Tibial nerve (tissue), 4 donors: Measurements from ENCODE around the gene FGD6. TPM values are rescaled to one million over a fixed set of nuclear protein-coding genes. Genes with fewer than 3 reads are reported as not detected.

Experiments used
- DNase-seq, 2 donors: peaks; one replicate each; pipeline ENCODE4 v3.0.0-alpha.2; 2019; ENCODE audit warnings: low spot score in 2 of 2
- H3K27ac ChIP-seq, 4 donors: fragments of 200-600 bp; sonication (generic) in 3 of 4; one replicate each; pipeline ENCODE4 v1.5.1; 2017 to 2019; ENCODE audit warnings: mild to moderate bottlenecking in 1 of 4
- H3K27me3 ChIP-seq, 2 donors: fragments of 200-600 bp; sonication (generic) in 1 of 2; one replicate each; pipeline versions ENCODE4 v1.5.1 to v1.6.0; 2017 to 2019
- H3K36me3 ChIP-seq, 3 donors: fragments of 200-600 bp; sonication (generic); one replicate each; pipeline ENCODE4 v1.5.1; 2018 to 2019
- H3K4me1 ChIP-seq, 4 donors: fragments of 200-600 bp; sonication (generic) in 3 of 4; one replicate each; pipeline ENCODE4 v1.5.1; 2017 to 2019
- H3K4me3 ChIP-seq, 4 donors: fragments of 200-600 bp; sonication (generic) in 3 of 4; one replicate each; pipeline ENCODE4 v1.5.1; 2017 to 2019; ENCODE audit warnings: mild to moderate bottlenecking in 1 of 4, moderate library complexity in 1 of 4
- H3K9me3 ChIP-seq, 4 donors: fragments of 200-600 bp; sonication (generic) in 3 of 4; one replicate each; pipeline ENCODE4 v1.5.1; 2017 to 2019
- EP300 ChIP-seq, 2 donors: sonication (generic); formaldehyde crosslinking; IDR thresholded peaks; one replicate each; pipeline ENCODE4 v1.6.1; 2017; ENCODE audit warnings: antibody characterized with exemption in 2 of 2, mild to moderate bottlenecking in 1 of 2
- POLR2A ChIP-seq, 2 donors: fragments of 450-650 bp; IDR thresholded peaks; one replicate each; pipeline ENCODE4 v1.6.1; 2017; ENCODE audit warnings: antibody characterized with exemption in 2 of 2, mild to moderate bottlenecking in 2 of 2, moderate library complexity in 2 of 2
- WGBS, 2 donors: methylation state at CpG; one replicate each; pipeline ENCODE4 v1.1.5; 2018; 5-methylcytosine and 5-hydroxymethylcytosine counted together
- total RNA-seq, 4 donors: library from RNA; depleted of rRNA; stranded (reverse); fragments of >200 nt; gene quantifications; one replicate each; pipeline ENCODE4 v1.1.0, GENCODE V29; 2016
- TF ChIP-seq, protein P1 (sequence below), 5 experiments: fragments of 200-600 bp in 3 of 5; fragments of 450-650 bp in 2 of 5; sonication (generic) in 3 of 5; IDR thresholded peaks; one replicate each; pipeline ENCODE4 v1.5.1; 2016 to 2019; ENCODE audit warnings: antibody characterized with exemption in 5 of 5, mild to moderate bottlenecking in 3 of 5, moderate library complexity in 2 of 5

Gene FGD6
- total RNA-seq, 4 donors from 2014 or later, result 9.2 to 13.4 (median 11.7) TPM

DNA sequence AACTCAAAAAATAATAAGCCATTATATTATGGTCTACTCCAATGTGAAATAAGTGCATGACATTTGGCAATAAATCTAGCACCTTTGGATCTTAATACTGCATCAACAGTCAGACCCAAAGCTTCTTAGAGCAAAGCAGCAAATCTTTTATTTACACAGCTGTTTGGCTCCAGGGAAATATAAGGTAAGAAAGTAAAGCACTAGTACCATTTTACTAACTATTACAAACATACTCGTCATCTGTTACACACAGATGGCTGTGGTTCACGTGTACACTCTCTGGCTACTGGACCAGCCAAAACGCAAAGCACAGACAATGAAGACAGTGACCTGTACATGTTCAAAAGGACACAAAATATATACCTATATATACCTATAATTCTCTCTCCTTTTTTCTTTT is 2.8 kb downstream of the FGD6 start:
- peaks cover 0 to 36% (median 6%) of the 10 kb centered on the region in 4 donors for H3K4me1 ChIP-seq
- TF ChIP-seq EP300 (IDR thresholded peaks at IDR 0.05) (no peak), POLR2A (IDR thresholded peaks at IDR 0.05) (no peak)
- TF ChIP-seq, protein P1, sequence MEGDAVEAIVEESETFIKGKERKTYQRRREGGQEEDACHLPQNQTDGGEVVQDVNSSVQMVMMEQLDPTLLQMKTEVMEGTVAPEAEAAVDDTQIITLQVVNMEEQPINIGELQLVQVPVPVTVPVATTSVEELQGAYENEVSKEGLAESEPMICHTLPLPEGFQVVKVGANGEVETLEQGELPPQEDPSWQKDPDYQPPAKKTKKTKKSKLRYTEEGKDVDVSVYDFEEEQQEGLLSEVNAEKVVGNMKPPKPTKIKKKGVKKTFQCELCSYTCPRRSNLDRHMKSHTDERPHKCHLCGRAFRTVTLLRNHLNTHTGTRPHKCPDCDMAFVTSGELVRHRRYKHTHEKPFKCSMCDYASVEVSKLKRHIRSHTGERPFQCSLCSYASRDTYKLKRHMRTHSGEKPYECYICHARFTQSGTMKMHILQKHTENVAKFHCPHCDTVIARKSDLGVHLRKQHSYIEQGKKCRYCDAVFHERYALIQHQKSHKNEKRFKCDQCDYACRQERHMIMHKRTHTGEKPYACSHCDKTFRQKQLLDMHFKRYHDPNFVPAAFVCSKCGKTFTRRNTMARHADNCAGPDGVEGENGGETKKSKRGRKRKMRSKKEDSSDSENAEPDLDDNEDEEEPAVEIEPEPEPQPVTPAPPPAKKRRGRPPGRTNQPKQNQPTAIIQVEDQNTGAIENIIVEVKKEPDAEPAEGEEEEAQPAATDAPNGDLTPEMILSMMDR (IDR thresholded peaks at IDR 0.05), result no peak
- WGBS, 2 donors, result 69 to 84% methylated on average over 3 of the region's 3 CpGs
- no peaks in the 10 kb centered on the region for H3K9me3 ChIP-seq
- peak overlapping the region in 1 of 4 donors; percentile 15 for H3K27ac ChIP-seq
- H3K27me3 ChIP-seq, result no peaks in the 10 kb centered on the region
- no peak for DNase-seq
- H3K4me3 ChIP-seq, result no peak overlapping the region
- no peaks in the 10 kb centered on the region for H3K36me3 ChIP-seq

DNA sequence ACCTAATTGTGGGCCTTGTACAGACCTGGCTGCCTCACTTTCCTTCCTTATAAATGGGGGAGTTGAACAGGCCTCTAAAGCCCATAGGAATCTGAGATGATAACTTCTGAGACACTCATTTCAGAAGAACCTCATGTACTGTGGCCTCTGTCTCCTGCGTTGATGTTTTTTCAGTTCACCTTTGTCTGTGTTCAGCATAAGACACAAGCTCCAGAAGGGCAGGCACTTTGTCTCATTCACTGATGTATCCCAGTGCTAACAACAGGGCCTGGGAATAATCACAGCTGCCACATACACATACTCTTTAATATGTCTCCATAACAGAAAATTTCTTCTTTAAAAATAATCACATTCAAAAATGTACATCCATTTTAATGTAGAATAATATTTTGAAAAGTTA is 3.3 kb downstream of the FGD6 start:
- no peaks in the 10 kb centered on the region for H3K27me3 ChIP-seq
- no peaks in the 10 kb centered on the region for H3K9me3 ChIP-seq
- TF ChIP-seq, protein P1 (IDR thresholded peaks at IDR 0.05), result no peak
- TF ChIP-seq EP300 (IDR thresholded peaks at IDR 0.05) (no peak), POLR2A (IDR thresholded peaks at IDR 0.05) (no peak)
- H3K27ac ChIP-seq, result peak overlapping the region in 2 of 4 donors; percentile 15 to 64
- peaks cover 0 to 30% (median 2%) of the 10 kb centered on the region in 4 donors for H3K4me1 ChIP-seq
- 71 to 90% methylated on average over 1 of the region's 1 CpG for WGBS, 2 donors
- no peaks in the 10 kb centered on the region for H3K36me3 ChIP-seq
- no peak overlapping the region for H3K4me3 ChIP-seq
- DNase-seq, result no peak

DNA sequence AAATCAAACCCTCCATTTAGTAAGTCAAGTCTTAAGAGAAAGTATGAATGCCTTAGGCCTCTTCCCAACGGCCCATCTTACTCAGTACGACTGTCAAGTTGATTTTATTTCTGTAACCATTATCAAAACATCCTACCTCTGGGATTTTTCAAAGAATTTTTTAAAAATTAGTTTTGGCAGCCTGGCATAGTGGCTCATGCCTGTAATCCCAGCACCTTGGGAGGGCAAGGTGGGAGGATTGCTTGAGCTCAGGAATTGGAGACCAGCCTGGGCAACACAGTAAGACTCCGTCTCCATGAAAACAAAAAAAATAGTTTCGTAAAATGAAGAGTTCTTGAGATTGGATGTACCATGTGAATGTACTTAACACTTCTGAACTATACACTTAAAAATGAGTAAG is 4.1 kb downstream of the FGD6 start:
- DNase-seq, result no peak
- Histone ChIP-seq H3K27me3 (no peaks in the 10 kb centered on the region), H3K36me3 (no peaks in the 10 kb centered on the region), H3K4me1 (peaks cover 0 to 25% (median 0%) of the 10 kb centered on the region in 4 donors), H3K4me3 (no peak overlapping the region), H3K9me3 (no peaks in the 10 kb centered on the region), H3K27ac (peak overlapping the region in 2 of 4 donors; percentile 26 to 64)
- WGBS, 2 donors, result 72 to 73% methylated on average over 4 of the region's 4 CpGs
- TF ChIP-seq, protein P1 (IDR thresholded peaks at IDR 0.05), result no peak
- TF ChIP-seq POLR2A (IDR thresholded peaks at IDR 0.05), result no peak
- TF ChIP-seq EP300 (IDR thresholded peaks at IDR 0.05), result no peak

DNA sequence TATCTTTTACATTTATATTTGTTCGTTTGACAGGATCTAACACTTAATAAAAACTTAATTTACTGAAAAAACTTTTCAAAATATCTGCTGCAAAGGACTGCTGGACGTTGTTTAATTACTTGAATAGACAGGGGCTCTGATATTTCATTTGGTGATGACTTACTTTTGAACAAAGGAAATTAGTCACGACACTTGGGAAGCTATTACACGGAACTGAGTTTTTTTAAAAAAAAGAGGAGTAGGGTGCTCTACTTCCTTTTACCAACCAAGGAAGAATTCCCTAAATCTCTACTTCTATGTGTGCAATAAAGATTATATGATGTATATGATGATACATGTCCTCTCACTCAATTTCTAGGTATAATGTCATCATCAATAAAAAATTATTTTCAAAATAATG is 4.7 kb downstream of the FGD6 start:
- 59 to 63% methylated on average over 4 of the region's 4 CpGs for WGBS, 2 donors
- H3K36me3 ChIP-seq, result no peaks in the 10 kb centered on the region
- H3K4me1 ChIP-seq, result peaks cover 0 to 25% (median 0%) of the 10 kb centered on the region in 4 donors
- no peak overlapping the region for H3K4me3 ChIP-seq
- no peak for DNase-seq
- TF ChIP-seq POLR2A (IDR thresholded peaks at IDR 0.05), result no peak
- TF ChIP-seq EP300 (IDR thresholded peaks at IDR 0.05), result no peak
- TF ChIP-seq, protein P1 (IDR thresholded peaks at IDR 0.05), result no peak
- no peaks in the 10 kb centered on the region for H3K9me3 ChIP-seq
- H3K27ac ChIP-seq, result peak overlapping the region in 1 of 4 donors; percentile 64
- no peaks in the 10 kb centered on the region for H3K27me3 ChIP-seq

DNA sequence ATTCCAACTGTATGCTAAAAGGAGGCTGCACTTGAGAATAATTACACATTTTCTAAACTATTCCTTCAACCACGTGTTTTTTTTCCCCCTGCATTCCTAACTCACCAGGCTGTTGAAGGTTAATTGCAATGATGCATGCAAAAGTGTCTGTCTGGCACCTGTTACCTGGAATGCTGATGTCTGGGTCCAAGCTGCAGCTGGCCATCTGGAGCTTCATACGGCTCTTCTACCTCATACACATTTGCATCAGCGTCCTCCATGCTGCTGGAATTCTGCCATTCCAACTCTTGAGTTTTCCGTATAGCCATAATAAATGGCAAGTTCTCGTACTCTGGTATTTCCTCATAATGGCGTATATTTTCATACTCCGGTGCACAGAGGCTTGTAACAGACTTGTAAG is 8.6 kb downstream of the FGD6 start:
- Histone ChIP-seq H3K36me3 (no peaks in the 10 kb centered on the region), H3K9me3 (no peaks in the 10 kb centered on the region), H3K27ac (no peak overlapping the region), H3K27me3 (no peaks in the 10 kb centered on the region), H3K4me1 (peaks cover 0 to 27% (median 18%) of the 10 kb centered on the region in 4 donors), H3K4me3 (no peak overlapping the region)
- DNase-seq, result no peak
- WGBS, 2 donors, result 82 to 94% methylated on average over 7 of the region's 7 CpGs
- TF ChIP-seq POLR2A (IDR thresholded peaks at IDR 0.05) (no peak), EP300 (IDR thresholded peaks at IDR 0.05) (no peak)
- TF ChIP-seq, protein P1 (IDR thresholded peaks at IDR 0.05), result no peak
